Adipose tissue (tissue), 3 donors: ENCODE measurements around the gene EEF2. TPM values are rescaled to one million over a fixed set of nuclear protein-coding genes. Genes with fewer than 3 reads are reported as not detected.

Experiments used
- H3K27ac ChIP-seq: one replicate; pipeline ENCODE4 v1.5.1; 2013; ENCODE audit warnings: low read depth, low read length
- whole genome bisulfite sequencing, 3 donors: extraction: QIAGEN DNeasy Blood & Tissue Kit; methylation state at CpG; one replicate each; pipeline ENCODE4 v1.1.7; 2013; 5-methylcytosine and 5-hydroxymethylcytosine counted together
- polyA plus RNA-seq, 3 donors: library from polyadenylated mRNA; stranded (reverse); fragments of 200-250 nt; gene quantifications; one replicate each; pipeline ENCODE4 v1.2.3, GENCODE V29; 2013
- donor health status: healthy with polysubstance abuse.
- donor health status: Bipolar disorder and iron deficiency.
- donor health status: healthy.

The EEF2 gene
- polyA plus RNA-seq: 1,000 to 10,000 TPM; 1,566 to 2,151 (median 1,831) TPM

- peak within 1 kb of the TSS; percentile 91 for H3K27ac ChIP-seq
- 0 to 1% (median 0%) methylated on average over 68 to 80 of the region's 80 CpGs for WGBS, 3 donors
Measured at GRCh38 chr19:3984908-3985642, at the start of gene EEF2. TSS of gene EEF2 (minus strand) at chr19:3985463. CDS start at chr19:3985380, 83 bp downstream.

GRCh38 chr19:4034048-4035017, 49.1 kb upstream of the EEF2 start:
- H3K27ac ChIP-seq: no peak overlapping the region
- 83 to 89% (median 88%) methylated on average over 32 to 34 of the region's 34 CpGs for WGBS, 3 donors

GRCh38 chr19:4033028-4033956, 48.0 kb upstream of the EEF2 start:
- no peak overlapping the region for H3K27ac ChIP-seq
- WGBS, 3 donors: 89 to 91% (median 89%) methylated on average over 55 to 62 of the region's 63 CpGs

GRCh38 chr19:4032436-4032835, 47.2 kb upstream of the EEF2 start:
- WGBS, 3 donors: 65 to 79% (median 72%) methylated on average over 16 of the region's 16 CpGs
- no peak overlapping the region for H3K27ac ChIP-seq

GRCh38 chr19:4031420-4031819, 46.2 kb upstream of the EEF2 start:
- no peak overlapping the region for H3K27ac ChIP-seq
- 68 to 80% (median 72%) methylated on average over 11 of the region's 11 CpGs for WGBS, 3 donors

- WGBS, 3 donors: 74 to 90% (median 78%) methylated on average over 9 of the region's 9 CpGs
Measured at GRCh38 chr19:4030981-4031380, 45.7 kb upstream of the EEF2 start.

GRCh38 chr19:4030552-4030951, 45.3 kb upstream of the EEF2 start:
- 89 to 97% (median 96%) methylated on average over 6 of the region's 6 CpGs for WGBS, 3 donors
- H3K27ac ChIP-seq: no peak overlapping the region

More at GRCh38 chr19:4030981-4031380, 45.7 kb upstream of the EEF2 start:
- H3K27ac ChIP-seq: no peak overlapping the region

- WGBS, 3 donors: 91 to 92% (median 92%) methylated on average over 15 to 18 of the region's 18 CpGs
- H3K27ac ChIP-seq: no peak overlapping the region
Measured at GRCh38 chr19:4029247-4029614, 44.0 kb upstream of the EEF2 start.

- no peak overlapping the region for H3K27ac ChIP-seq
- WGBS, 3 donors: 87 to 93% (median 92%) methylated on average over 47 to 48 of the region's 48 CpGs
Measured at GRCh38 chr19:4028334-4029246, 43.3 kb upstream of the EEF2 start.

- H3K27ac ChIP-seq: no peak overlapping the region
- 90 to 93% (median 92%) methylated on average over 16 of the region's 16 CpGs for WGBS, 3 donors
Measured at GRCh38 chr19:4027146-4027545, 41.9 kb upstream of the EEF2 start.

GRCh38 chr19:4025317-4025716, 40.1 kb upstream of the EEF2 start:
- H3K27ac ChIP-seq: no peak overlapping the region
- 68 to 73% (median 72%) methylated on average over 11 of the region's 11 CpGs for WGBS, 3 donors

GRCh38 chr19:4023600-4024398, 38.5 kb upstream of the EEF2 start:
- 67 to 82% (median 73%) methylated on average over 33 to 34 of the region's 34 CpGs for WGBS, 3 donors
- H3K27ac ChIP-seq: no peak overlapping the region

- H3K27ac ChIP-seq: no peak overlapping the region
- 50 to 71% (median 55%) methylated on average over 16 to 17 of the region's 17 CpGs for WGBS, 3 donors
Measured at GRCh38 chr19:4019578-4019977, 34.3 kb upstream of the EEF2 start.

GRCh38 chr19:4018775-4019504, 33.7 kb upstream of the EEF2 start:
- 88 to 98% (median 88%) methylated on average over 19 of the region's 19 CpGs for WGBS, 3 donors

GRCh38 chr19:4018140-4018613, 32.9 kb upstream of the EEF2 start:
- H3K27ac ChIP-seq: no peak overlapping the region
- WGBS, 3 donors: 83 to 92% (median 90%) methylated on average over 22 of the region's 22 CpGs

More at GRCh38 chr19:4018775-4019504, 33.7 kb upstream of the EEF2 start:
- H3K27ac ChIP-seq: no peak overlapping the region
